Measurements from ENCODE around the gene DKK3. TPM values are rescaled to one million over a fixed set of nuclear protein-coding genes. Genes with fewer than 3 reads are reported as not detected.

DKK3 gene
- polyA plus RNA-seq, 1 experiment: 1,276 TPM

GRCh38 chr11:11942668-11943067, 65.8 kb downstream of the DKK3 start:
- POLR2A ChIA-PET: no interaction called here
- Histone ChIP-seq H3K27me3 (ENCODE audit: control insufficient read depth, insufficient read depth, low read length) (no peaks in the 10 kb centered on the region), H3K4me3 (ENCODE audit: low read depth, low read length) (no peak overlapping the region), H3K36me3 (ENCODE audit: control insufficient read depth, insufficient read depth, low read length) (no peaks in the 10 kb centered on the region)
- CTCF ChIA-PET: interaction anchor here (1.0 to 3.3 kb wide), 2 partner anchors 11 to 15 kb away, joined by 3 to 14 read pairs; no protein-coding TSS in a partner anchor
- TF ChIP-seq, protein P1, sequence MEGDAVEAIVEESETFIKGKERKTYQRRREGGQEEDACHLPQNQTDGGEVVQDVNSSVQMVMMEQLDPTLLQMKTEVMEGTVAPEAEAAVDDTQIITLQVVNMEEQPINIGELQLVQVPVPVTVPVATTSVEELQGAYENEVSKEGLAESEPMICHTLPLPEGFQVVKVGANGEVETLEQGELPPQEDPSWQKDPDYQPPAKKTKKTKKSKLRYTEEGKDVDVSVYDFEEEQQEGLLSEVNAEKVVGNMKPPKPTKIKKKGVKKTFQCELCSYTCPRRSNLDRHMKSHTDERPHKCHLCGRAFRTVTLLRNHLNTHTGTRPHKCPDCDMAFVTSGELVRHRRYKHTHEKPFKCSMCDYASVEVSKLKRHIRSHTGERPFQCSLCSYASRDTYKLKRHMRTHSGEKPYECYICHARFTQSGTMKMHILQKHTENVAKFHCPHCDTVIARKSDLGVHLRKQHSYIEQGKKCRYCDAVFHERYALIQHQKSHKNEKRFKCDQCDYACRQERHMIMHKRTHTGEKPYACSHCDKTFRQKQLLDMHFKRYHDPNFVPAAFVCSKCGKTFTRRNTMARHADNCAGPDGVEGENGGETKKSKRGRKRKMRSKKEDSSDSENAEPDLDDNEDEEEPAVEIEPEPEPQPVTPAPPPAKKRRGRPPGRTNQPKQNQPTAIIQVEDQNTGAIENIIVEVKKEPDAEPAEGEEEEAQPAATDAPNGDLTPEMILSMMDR (IDR thresholded peaks at IDR 0.05; ENCODE audit: insufficient read depth, low read depth, low read length): no peak
- no peak for DNase-seq (ENCODE audit: low read depth)

DNA sequence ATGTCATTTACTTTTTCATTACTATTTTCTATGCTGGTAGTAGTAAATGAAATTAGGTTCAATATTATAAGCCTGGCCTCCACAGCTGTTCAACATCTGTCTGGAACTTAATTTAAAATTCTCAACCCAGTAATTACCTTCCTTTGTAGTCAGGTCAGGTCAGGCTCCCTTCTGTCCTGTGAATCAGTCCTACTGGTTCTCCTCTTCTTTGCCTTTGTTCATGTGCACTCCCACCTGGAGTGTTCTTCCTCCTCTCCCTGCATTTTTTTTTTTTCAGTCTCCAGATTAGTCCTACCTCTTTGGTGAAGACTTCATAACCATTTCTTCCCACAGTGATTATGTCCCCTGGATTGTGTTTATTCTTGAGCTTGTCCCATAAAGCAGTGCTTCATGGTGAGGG, 67.9 kb downstream of the DKK3 start:
- TF ChIP-seq, protein P1 (IDR thresholded peaks at IDR 0.05; ENCODE audit: insufficient read depth, low read depth, low read length): no peak
- POLR2A ChIA-PET: no interaction called here
- Histone ChIP-seq H3K27me3 (ENCODE audit: control insufficient read depth, insufficient read depth, low read length) (no peaks in the 10 kb centered on the region), H3K36me3 (ENCODE audit: control insufficient read depth, insufficient read depth, low read length) (no peaks in the 10 kb centered on the region), H3K4me3 (ENCODE audit: low read depth, low read length) (no peak overlapping the region)
- no peak for DNase-seq (ENCODE audit: low read depth)
- CTCF ChIA-PET: no interaction called here

DNA sequence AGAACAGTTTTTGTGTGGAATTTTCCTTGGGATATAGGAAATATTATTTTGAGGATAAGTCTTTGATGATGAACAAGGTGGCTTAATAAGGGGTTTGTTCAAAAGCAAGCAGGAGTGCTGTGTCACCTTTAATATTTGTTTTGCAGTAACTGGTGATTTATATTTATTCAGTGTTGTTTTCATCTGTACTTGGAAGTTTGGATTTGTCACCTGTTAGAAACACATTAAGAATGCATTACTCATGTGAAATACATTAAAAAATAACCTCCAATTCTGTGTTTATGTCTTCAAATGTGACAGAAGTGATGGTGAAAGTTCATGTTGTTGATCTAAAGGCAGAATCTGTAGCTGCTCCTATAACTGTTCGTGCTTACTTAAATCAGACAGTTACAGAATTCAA, 70.5 kb downstream of the DKK3 start:
- Histone ChIP-seq H3K27me3 (ENCODE audit: control insufficient read depth, insufficient read depth, low read length) (no peaks in the 10 kb centered on the region), H3K36me3 (ENCODE audit: control insufficient read depth, insufficient read depth, low read length) (no peaks in the 10 kb centered on the region), H3K4me3 (ENCODE audit: low read depth, low read length) (no peak overlapping the region)
- ChIA-PET CTCF (no interaction called here), POLR2A (interaction anchor here (0.7 kb wide), 1 partner anchor 9 kb away, joined by 3 read pairs; no protein-coding TSS in a partner anchor)
- TF ChIP-seq, protein P1 (IDR thresholded peaks at IDR 0.05; ENCODE audit: insufficient read depth, low read depth, low read length): no peak
- DNase-seq (ENCODE audit: low read depth): no peak

DNA sequence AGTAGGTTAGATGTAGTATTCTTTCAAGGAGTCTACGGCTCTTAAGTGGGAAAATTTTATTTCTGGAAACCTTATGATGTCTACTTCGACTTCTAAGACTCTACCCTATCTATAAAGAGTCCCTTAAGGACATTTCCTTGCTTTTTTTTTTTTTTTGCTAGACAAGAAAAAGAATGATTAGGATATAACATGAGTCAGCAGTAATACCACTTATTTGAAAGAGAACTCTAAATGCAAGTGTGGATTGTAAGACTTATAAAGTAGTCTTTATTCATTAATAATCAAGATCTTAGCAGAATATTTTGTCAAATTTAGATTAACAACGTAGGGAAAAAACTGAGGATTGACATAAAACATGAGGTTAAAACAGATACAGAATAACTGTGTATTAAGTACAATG, 71.0 kb downstream of the DKK3 start:
- Histone ChIP-seq H3K27me3 (ENCODE audit: control insufficient read depth, insufficient read depth, low read length) (no peaks in the 10 kb centered on the region), H3K4me3 (ENCODE audit: low read depth, low read length) (no peak overlapping the region), H3K36me3 (ENCODE audit: control insufficient read depth, insufficient read depth, low read length) (no peaks in the 10 kb centered on the region)
- CTCF ChIA-PET: no interaction called here
- POLR2A ChIA-PET: no interaction called here
- TF ChIP-seq, protein P1 (IDR thresholded peaks at IDR 0.05; ENCODE audit: insufficient read depth, low read depth, low read length): no peak
- no peak for DNase-seq (ENCODE audit: low read depth)

DNA sequence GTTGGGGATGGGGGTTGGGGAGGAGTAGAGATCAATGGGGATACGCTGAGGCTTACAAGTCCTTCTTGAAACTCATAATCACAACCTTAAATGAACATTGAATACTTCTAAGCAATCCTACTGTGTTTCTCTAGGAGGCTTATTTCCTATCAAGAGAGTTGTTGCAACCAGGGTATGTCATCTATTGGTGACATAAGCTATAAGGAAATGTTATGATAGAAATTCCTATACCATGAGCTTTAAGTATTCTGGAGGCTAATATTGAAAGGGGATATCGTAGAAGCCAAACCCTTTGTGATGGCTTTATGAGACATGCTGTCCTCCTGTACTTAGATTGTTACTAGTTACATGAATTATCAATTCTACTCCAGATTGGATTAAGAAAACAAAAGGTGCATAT, 72.9 kb downstream of the DKK3 start:
- no peaks in the 10 kb centered on the region for H3K27me3 ChIP-seq (ENCODE audit: control insufficient read depth, insufficient read depth, low read length)
- CTCF ChIA-PET: interaction anchor here (1.7 kb wide), 1 partner anchor 108 kb away, joined by 4 read pairs; no protein-coding TSS in a partner anchor
- TF ChIP-seq, protein P1 (IDR thresholded peaks at IDR 0.05; ENCODE audit: insufficient read depth, low read depth, low read length): no peak
- POLR2A ChIA-PET: no interaction called here
- H3K36me3 ChIP-seq (ENCODE audit: control insufficient read depth, insufficient read depth, low read length): no peaks in the 10 kb centered on the region
- DNase-seq (ENCODE audit: low read depth): no peak
- H3K4me3 ChIP-seq (ENCODE audit: low read depth, low read length): no peak overlapping the region

All from BJ (cell line).